NCI-H774 (cell line): ENCODE data around the gene CD81.

ENCODE experiments used
- DNase-seq: peaks from one replicate; lab custom pipeline; 2025; lab: John Stamatoyannopoulos, UW

CD81 gene

GRCh38 chr11:2391181-2391975 lies 14.3 kb downstream of the CD81 start:
- DNase-seq: no peak

GRCh38 chr11:2392241-2392959 lies 15.3 kb downstream of the CD81 start:
- DNase-seq: no peak

- DNase-seq: no peak
Observed at GRCh38 chr11:2393111-2393868, 16.2 kb downstream of the CD81 start.

DNA sequence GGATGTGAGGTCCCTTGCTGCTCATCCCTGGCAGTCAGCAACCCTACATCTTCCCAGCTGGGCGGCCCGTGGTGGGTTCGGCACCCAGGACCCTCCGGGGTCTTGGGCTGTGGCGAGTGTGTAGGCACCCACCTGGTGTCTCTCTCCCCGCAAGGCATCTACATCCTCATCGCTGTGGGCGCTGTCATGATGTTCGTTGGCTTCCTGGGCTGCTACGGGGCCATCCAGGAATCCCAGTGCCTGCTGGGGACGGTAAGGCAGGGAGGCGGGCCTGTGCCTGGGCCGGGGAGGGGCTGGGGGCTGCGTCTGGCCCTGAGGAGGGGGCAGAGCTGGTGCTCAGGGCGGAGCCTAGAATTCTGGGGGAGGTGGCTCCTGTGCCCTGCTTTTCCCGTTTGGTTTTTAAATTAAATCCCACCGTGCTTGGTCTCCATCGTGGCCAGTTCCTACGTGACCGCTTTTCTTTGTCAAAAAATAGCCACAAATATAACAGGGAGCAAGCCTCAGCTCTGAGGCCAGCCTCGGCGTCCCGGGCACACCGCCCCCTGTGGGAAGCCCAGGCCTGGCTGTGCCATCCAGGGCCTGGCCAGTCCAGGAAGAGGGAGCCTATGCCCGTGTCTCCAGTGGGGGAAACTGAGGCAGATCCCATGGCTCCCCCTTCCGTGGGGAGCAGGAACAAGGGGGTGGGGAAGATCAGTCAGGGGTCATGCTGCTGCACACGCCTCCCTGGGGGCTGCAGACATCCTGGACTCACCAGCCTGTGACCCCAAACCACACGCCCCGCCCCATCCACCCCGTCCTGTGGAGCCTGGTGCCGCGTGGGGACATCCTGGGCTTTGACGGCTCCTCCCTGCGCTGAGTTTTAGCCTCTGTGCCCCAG lies 17.1 kb downstream of the CD81 start:
- DNase-seq: no peak

DNA sequence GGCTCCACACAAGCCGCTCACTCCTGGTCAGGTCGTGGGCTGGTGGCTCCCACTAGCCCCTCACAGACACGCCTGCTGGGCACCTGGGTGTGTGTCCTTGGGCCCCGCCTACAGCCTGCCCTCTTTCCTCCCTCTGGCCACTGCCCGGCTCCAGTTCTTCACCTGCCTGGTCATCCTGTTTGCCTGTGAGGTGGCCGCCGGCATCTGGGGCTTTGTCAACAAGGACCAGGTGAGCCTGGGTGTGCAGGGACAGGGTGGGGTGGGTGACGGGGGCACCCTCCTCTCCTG lies 17.7 kb downstream of the CD81 start:
- DNase-seq: no peak

DNA sequence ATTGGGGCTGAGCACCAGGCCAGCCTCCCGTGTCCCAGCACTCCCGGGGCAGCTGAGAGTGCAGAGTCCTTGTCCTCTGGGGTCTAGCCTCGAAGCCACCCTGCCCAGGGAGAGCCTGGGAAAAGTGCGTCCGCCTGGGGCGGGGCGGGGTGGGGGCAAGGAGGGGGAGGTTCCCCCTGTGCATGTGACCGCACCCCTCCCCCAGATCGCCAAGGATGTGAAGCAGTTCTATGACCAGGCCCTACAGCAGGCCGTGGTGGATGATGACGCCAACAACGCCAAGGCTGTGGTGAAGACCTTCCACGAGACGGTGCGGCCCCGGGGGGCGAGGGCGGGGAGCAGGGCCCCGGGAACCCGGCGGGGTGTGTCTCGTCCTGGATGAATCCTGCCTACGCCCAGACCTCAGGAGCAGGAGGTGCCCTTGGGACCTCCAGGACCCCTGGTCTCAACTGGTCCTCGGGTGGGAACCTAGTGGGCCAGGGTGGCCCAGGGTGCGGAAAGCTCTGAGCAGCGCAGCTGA lies 18.2 kb downstream of the CD81 start:
- DNase-seq: no peak

DNA sequence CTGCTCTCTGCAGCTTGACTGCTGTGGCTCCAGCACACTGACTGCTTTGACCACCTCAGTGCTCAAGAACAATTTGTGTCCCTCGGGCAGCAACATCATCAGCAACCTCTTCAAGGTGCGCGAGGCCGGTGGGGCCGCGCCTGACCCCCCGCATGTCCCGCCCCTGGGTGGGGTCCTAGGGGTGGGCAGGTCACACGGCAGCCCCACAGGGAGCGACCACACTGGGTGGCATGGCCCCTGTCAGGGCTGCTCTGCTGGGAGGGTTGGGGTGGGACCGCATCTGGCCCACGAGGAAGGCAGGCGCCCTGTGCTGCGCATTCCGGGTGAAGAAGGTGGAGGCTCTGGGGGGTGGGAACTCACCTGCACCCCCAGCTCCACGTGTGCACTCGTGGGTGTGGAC lies 18.7 kb downstream of the CD81 start:
- no peak for DNase-seq

- no peak for DNase-seq
Observed at GRCh38 chr11:2396471-2396870, 19.4 kb downstream of the CD81 start.

DNA sequence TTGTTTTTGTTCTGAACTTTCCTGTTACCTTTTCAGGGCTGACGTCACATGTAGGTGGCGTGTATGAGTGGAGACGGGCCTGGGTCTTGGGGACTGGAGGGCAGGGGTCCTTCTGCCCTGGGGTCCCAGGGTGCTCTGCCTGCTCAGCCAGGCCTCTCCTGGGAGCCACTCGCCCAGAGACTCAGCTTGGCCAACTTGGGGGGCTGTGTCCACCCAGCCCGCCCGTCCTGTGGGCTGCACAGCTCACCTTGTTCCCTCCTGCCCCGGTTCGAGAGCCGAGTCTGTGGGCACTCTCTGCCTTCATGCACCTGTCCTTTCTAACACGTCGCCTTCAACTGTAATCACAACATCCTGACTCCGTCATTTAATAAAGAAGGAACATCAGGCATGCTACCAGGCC lies 19.9 kb downstream of the CD81 start:
- no peak for DNase-seq

DNA sequence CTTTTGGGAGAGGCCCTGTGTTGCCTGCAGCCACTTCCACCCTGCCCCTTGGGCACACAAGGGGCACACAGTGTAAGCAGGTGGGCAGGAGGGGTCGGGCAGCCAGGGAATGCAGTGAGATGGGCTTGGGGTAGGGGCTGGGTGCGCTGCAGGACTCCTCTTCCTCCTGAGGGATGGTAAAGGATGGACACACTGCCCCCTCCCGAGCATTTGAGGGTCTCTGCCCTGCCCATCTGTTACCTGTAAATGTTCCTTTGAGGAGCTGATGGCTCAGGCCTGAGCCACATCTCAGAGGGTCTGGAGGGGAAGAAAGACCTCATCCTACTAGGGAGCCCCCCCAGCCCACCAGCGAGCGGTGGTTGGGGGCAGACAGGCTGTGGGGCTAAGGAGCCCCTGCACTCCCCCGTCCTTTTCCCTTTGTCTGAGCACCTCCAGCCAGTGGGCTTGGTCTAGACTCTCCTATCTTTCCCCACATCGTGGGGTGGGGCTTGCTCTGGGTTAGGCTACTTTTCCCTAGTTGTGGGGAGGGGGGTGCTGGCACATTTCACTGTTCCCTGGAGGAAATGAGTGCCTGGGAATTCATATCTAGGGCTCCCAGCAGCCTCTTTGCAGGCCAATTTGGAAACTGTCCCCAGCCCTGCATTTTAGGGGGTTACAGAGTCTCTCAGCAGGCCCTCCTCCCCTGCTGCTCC lies 21.7 kb downstream of the CD81 start:
- no peak for DNase-seq

GRCh38 chr11:2399488-2400068 lies 22.5 kb downstream of the CD81 start:
- no peak for DNase-seq

- DNase-seq: peak; percentile 100
Observed at GRCh38 chr11:2400069-2400761, 23.1 kb downstream of the CD81 start, which contains the start of gene TSSC4. TSS of gene TSSC4 (plus strand) at chr11:2400750. CDS start at chr11:2402634, 1,884 bp downstream.

DNA sequence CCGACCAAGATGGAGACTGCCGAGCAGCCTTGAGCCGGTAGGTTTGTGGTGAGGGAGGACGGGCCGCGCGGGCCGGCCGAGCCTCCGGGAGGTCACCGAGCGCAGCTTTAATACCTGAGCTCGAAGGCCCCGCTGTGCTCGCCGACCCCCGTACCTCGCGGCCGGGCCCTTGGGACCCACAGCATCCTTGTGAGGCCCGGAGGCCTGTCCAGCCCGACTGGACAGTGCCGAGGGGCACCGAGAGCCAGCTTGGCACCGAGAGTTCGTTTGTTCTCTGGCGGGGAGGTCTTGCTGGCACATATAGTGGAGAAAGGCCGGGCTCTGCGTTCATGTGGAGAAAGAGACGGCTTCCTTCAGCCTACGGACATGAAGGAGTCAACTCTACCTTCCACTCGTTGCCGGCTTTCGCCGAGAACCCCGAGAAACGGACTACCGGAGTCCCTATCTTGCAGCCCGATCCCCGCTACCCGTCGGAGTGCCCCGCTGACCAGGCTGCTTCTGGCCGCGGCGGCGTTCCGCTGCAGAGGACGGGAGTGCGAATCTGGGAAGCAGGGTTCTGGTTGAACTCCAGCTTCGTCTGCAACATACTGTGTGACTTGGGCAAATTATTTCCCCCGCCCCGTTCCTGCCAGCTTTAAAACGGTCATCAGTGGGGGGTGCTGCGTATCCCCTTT lies 23.8 kb downstream of the CD81 start:
- DNase-seq: no peak

GRCh38 chr11:2401436-2401984 lies 24.4 kb downstream of the CD81 start:
- DNase-seq: no peak

DNA sequence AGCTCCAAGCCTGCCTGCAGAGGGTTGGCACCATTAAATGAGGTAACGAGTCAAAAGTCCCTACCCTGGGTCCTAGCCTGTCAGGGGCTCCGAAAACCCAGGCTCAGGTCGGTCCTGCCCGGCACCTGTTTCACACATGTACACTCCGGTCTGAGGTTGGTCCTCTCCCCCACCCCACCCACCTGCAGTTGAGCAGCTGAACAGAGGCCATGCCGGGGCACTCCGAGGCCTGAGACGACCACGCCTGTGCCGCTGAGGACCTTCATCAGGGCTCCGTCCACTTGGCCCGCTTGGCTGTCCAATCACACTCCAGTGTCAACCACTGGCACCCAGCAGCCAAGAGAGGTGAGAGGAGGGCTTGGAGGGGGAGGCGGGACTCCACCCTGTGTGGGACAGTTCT lies 25.0 kb downstream of the CD81 start:
- DNase-seq: no peak

GRCh38 chr11:2402890-2403645 lies 26.0 kb downstream of the CD81 start:
- DNase-seq: no peak

DNA sequence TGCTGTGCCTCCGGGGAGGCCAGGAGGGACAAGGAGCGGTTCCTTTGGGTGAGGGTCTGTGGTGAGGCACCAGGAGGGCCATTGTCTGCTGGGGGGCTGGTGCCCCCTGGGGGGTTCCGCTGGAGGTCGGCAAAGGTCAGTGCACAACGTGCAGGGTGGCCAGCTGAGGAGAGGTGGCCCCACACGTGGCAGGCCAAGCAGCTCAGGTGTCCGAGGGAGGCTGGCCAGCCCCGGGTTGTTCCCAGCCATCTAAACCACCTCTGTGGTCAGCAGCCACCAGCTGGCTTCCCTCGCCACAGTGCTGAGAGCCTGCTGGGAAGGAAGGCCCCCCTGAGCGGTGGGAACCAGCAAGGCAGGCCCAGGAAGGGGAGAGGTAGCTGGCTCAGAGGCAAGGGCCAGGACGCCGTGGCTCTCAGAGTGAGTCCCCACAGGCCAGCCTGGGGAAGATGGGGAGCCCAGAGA lies 27.7 kb downstream of the CD81 start:
- DNase-seq: no peak

DNA sequence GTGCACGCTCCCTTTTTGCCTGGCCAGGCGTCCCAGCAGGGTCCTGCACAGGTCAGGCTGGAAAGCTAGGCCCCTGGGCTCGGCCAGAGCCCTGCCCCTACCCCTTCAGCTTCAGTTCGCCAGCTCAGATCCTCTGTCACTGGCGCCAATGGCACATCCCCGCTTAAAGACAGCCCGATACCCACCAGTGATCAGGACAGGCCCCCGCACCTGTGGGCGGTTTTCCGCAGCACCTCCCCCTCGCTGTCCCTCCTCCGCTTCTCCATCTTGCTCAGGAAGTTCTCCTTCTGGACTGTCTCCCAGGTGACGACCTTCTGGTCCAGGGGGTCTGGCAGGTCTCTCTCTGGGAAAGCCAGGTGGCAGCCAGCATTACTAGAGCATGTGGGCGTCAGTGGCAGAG lies 29.3 kb downstream of the CD81 start:
- no peak for DNase-seq
